ENCODE results near the gene MYO16.
"Not testable (repeated sequence)": the region's sequence is repeated elsewhere in the genome, so short reads cannot be mapped to it uniquely, and the experiment has no call there.

The MYO16 gene

DNA sequence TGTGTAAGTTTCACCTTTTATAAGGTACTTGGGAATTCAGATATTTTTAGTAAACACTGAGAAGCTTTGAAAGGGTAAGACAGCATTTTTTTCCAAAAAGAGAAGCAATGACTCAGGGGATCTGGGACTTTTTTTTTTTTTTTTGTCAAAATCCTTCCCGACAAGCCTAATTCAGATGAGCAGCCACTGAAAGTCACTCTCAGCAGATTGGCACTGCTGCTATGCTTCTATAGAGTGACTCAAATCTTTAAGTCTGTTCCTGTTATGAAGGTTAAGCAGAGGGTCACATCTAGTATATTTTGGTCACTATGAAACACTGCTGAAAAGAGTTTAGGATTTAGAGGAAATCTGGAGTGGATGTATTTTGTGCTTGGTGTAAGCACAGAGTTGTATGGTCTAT is 571.1 kb downstream of the MYO16 start:
- DNase-seq (ENCODE audit: low spot score), result no peak

DNA sequence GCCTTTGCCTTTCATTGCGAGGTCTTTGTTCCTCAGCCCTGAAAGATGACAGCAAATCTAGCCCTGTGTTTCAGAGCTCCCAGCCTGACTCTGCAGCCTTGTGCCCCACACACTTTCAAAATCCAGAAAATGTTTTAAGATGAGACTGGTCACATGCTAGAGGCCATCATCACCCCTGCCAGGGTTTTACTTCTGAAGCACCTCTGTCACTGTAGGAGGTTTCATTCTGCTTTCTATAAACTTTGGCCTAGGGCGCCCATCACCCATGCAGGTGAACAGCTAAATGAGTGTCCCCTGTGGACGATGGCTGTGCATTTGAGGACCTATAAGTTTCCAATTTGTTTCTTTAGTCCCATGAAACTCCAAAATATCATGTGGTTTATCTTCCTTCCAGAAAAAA is 574.2 kb downstream of the MYO16 start:
- no peak for DNase-seq (ENCODE audit: low spot score)

DNA sequence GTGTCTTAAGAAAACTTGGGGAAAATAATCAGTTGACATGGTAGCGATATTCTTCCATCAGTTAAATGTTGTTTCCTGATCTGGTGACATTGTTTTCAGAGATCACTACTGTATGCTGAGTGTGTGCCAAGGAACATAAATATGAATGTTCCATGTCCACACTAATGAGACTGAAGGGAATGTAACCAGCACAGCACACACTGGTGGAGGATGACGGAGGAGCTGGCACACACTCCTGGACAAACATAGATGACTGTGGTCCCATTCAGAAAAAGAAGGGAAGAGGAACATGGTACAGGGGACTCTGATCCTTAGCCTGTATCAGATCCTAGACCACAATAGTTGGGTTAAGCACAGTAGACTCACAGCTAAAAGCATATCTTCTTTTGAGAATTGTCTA is 574.8 kb downstream of the MYO16 start:
- DNase-seq (ENCODE audit: low spot score), result no peak

DNA sequence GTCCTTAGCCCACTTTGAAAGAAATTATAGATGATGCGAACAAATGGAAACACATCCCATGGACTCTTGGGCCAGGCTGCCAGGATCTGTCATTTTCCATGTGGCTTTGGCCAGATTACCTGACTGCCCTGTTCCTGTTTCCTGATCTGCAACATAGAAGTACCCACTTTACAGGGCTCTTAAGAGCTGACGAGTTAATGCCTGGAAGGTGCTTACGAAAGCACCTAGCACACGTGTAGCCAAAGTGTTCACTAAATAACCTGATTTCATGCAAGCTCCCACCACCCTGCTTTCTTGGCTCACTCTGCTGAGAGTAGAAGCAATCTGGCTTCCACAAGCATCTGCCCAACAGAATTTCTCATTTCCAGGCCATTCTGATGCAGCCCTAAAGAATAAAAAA is 575.2 kb downstream of the MYO16 start:
- DNase-seq (ENCODE audit: low spot score), result no peak

DNA sequence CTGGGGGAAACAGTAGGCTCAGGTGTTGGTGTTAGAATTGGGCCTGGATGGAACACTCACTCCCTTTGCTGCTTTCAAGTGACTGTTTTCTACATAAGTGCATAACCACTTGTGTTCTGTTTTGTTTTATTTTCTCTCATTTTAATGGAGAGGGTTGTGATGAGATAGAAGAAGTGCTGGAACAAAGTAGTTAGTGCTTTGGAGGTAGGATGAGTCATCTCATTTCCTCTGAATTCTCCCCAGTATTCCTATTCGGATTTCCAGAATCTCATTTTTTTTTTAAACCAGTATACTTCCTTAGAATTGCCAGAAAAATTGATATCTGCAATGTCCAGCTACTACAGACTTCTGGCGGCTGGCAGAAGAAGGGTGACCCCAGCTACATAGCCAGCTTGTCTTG is 575.9 kb downstream of the MYO16 start:
- DNase-seq (ENCODE audit: low spot score), result no peak

DNA sequence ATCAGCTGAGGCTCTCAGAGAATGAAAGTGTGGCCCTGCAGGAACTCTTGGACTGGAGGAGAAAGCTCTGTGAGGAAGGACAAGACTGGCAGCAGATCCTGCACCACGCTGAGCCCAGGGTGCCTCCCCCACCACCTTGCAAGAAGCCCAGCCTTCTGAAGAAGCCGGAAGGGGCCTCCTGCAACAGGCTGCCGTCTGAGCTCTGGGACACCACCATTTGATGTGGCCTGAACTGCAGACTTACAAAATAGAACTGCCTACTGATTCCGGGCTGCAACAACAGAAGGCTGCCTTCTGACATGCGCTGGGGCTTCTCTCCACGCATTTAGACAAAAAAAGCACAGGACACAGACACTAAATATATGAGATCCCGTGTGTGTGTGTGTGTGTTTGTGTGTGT is 577.2 kb downstream of the MYO16 start:
- DNase-seq (ENCODE audit: low spot score), result no peak

DNA sequence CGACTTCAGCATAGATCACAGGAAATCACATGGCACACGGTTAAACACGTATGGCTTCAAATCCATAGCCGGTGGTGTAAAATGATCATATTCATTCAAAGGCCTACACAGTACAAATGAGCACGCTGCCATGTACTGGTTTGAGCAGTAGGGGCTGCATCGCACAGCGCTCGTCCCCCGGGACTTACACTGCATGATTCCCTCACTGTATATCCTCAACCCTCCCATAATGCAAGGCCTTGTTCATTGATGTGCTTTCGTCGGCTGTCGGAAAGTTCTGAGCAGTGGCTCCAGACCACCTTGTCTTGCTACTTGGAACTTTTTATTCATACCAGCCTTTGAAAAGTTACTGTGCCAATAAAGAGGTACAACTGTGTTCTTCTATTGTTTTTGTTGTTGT is 578.2 kb downstream of the MYO16 start:
- no peak for DNase-seq (ENCODE audit: low spot score)

DNA sequence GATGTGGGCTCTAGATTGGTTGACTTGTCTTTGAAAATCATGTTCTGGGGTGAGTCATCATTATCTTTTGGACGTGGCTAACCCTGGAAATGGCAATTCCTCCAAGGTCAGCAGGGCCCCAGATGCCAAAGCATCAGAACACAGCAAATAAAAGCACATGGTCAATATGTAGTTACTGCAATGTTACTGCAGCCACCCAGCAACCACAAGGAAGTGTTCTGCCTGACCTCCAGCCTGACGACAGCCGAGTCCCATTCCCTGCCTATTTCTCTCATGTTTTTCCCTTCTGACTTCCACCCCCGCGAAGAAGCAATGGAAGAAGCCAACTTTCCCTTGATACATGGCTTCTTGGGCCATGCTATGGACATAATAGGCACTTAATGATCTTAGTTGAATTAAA is 579.1 kb downstream of the MYO16 start:
- no peak for DNase-seq (ENCODE audit: low spot score)

DNA sequence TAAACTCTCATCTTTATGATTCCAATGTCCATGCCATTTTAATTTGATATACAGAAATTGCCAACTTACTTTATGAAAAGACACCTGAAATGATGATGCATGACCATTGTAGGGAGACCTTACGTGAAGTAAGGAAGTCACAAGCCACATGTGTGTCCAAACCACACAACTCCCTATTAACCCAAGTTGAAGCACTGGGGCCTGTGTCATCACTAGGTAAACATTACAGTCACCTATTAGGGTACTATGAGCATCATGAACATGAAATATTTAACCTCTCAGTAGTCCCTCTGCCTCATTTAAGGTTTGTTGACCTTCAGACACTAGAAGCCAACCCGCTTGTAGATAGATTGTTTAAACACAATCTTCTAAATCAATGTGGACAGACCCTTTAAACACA is 580.1 kb downstream of the MYO16 start:
- DNase-seq (ENCODE audit: low spot score), result no peak

DNA sequence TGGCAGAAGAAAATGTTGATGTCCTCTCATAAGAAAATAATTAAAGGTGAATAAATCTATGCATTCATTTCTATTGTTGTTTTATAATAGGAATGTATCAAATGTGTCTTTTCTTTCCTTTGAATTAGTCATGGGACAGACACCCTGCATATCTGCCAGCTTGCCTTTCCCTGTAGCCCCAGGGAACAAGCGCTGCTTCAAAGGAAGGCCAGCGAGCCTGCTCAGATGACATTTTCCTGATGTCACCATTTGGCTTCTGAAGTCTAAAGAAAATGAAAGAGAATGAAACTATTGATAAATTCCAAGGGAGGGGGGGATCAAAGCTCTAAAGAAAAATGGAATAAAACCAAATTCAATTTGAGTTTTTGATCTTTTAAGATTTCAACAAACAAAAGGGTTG is 582.2 kb downstream of the MYO16 start:
- DNase-seq (ENCODE audit: low spot score), result no peak

DNA sequence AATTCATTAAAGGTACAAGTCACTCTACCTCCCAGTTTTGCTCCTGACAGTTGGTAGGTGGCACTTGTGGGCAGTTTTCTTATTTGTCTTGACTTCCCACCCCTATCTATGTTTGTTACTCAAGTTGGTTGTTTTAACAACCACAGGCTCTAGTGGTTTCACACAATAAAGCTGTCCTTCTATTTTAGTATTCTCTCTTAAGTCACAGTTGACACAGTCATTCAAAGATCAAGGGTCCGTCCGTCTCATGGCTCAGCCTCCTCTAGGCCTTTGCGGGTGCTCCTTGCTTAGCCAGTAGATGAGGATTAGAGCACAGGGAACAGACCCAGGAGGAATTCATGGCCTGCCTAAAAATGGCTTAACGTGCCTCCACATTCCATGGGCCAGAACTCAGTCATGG is 583.2 kb downstream of the MYO16 start:
- DNase-seq (ENCODE audit: low spot score), result no peak

DNA sequence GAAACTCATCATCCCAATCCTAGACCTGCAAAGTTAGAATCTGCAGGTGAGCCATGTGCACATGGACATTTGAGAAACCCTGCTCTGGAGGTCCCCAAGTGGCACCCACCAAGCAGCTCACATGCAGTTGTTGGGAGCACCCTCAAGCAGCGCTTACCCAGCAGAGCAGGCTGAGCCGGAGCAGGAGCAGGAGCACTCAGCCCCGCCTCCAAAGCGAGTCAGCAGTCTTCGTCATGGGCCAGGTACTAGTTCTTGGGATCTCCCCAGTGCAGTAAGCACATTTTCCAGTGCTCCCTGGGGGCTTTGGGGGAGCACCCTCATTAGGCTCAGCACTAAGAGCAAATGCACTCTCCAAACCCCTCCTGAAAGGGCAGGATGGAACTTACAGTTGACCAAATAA is 584.3 kb downstream of the MYO16 start:
- no peak for DNase-seq (ENCODE audit: low spot score)

DNA sequence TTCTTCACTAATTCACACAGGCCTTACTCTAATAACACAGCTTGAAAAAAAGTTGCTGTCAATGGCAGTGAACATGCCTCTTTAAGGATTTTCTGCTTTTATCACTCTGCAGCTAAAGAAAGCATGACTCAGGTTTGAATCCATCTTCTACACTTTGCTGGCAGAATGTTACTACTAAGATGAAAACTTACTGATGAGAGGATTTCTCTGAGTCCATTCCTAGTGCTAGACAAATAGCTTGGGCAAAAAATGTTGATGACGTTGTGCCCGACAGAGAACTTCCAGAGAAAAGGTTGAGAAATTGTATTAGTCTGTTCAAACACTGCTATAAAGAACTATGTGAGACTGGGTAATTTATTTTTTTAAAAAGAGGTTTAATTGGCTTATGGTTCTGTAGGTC is 585.0 kb downstream of the MYO16 start:
- no peak for DNase-seq (ENCODE audit: low spot score)

DNA sequence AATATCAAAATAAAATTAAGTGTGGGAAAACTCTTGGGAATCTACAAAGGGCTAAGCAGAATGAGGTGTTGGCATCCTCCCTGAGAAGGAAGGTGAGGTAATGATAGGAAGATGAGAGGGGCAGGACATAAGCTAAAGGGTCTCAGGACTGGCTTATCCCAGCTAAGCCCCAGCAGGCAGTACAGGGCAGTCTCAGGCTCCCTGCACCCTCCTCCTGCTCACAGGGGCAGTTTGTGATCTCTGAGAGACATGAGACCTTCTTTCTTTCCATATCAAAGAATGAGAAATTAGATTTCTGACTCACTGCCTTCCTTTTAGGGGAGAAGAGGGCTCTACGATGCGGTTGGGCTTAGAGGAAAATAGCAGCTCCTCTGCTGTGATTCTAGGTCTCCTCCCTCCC is 586.0 kb downstream of the MYO16 start:
- no peak for DNase-seq (ENCODE audit: low spot score)

DNA sequence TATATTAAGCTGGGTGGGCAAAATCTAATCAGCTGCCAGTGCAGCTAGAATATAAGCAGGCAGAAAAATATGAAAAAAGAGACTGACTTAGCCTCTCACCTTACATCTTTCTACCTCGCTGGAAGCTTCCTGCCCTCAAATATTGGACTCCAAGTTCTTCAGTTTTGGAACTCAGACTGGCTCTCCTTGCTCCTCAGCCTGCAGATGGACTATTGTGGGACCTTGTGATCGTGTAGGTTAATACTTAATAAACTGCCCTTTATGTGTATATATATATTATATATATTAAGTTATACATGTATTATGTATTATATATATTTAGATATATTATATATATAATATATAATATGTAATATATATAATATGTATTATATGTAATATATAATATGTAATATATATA is 588.1 kb downstream of the MYO16 start:
- not testable (repeated sequence) for DNase-seq (ENCODE audit: low spot score)

DNA sequence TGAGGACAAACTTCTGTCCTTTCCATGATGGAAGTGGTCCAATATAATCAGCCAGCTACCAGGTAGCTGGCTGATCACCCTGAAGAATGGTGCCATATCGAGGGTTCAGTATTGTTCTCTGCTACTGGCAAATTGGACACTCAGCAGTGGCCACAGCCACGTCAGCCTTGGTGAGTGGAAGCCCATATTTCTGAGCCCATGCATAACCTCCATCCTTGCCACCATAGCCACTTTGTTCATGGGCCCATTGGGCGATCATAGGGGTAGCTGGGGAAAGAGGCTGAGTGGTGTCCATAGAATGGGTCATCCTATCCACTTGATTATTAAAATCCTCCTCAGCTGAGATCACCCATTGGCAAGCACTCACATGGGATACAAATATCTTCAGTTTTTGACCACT is 591.2 kb downstream of the MYO16 start:
- no peak for DNase-seq (ENCODE audit: low spot score)

DNA sequence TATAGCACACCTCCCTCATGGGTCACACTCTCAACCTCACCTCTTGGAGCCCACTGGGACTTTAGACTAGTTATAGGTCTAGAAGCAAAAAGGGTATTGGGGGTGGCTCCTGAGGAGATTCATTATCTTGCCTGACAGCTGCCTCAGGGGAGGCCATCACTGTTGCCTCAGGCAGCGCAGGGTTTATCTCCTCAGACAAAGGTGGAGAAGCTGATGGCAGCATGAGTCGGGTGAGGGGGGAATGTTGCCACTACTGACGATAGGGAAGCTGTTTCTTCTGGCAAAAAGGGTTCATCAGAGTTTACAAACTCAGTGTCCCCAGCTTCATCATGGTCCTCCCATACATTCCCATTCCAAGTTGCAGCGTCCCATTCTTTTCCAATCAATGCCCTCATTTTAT is 594.6 kb downstream of the MYO16 start:
- DNase-seq (ENCODE audit: low spot score), result no peak

DNA sequence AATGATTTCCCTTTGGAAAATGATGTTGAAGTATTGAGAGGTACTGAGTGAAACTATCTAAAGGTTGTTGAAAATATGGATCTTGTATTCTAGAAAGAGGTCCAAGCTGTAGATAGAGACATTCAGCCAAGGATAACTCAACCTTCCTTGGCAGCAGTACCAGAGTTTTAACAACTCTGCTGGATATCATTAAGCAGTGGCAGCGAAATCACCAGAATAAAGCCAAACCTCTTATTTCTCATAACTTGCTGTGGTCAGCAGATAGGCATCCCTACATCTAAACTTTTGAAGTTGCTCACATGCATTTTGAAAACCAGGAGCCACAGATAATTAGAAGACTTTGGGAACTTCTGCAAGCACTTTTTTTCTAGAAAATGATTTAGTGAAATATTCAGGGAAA is 597.2 kb downstream of the MYO16 start:
- no peak for DNase-seq (ENCODE audit: low spot score)

DNA sequence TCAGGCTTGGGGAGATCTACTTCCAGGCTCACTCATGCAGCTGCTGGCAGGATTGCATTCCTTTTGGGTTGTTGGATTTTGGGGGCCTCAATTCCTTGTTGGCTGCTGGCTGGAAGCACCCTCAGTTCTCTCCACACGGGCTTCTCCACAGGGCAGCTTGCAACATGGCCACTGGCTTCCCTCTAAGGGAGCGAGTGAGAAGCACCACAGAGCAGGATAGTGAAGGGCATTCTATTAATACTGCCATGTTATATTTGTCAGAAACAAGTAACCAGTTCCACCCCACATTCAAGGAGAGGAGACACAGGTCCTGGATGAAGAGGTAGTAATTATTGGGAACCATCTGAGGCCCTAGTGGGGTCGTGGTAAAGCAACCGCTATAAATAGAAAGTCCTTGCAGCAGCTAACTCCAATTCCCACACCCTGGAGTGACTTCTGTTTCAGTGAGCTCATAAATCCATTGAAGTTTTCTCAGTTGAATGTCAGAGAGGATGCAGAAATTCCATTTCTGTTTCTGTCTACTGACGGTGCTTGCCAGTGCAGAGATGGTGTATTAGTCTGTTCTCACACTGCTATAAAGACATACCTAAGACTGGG is 598.0 kb downstream of the MYO16 start:
- DNase-seq (ENCODE audit: low spot score), result no peak

DNA sequence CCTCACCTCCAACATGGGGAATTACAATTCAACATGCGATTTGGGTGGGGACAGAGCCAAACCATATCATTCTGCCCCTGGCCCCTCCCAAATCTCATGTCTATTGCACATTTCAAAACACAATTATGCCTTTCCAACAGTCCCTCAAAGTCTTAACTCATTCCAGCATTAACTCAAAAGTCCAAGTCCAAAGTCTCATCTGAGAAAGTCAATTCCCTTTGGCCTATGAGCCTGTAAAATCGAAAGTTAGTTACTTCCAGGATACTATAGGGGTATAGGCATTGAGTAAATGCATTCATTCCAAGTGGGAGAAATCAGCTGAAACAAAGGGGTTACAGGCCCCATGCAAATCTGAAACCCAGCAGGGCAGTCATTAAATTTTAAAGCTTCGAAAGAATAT is 598.8 kb downstream of the MYO16 start:
- DNase-seq (ENCODE audit: low spot score), result no peak

DNA sequence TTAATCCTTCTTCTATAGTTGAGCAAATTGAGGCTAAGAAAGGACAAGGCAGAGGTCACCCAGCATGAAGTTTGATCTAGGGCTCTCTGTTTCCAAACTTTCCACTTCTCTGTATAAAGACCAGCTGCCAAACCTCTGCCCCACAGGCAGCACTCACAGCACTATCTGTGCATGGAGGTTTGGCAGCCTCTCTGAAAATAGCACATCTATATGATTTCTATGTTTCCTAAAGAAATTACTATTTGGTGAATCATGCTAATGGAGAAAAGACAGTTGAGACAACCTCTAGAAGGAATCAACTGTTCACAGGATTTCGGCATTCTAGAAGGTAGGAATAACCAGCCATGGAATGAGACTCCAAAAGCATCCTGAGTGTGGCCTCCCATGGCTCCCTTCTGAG is 602.5 kb downstream of the MYO16 start:
- no peak for DNase-seq (ENCODE audit: low spot score)

DNA sequence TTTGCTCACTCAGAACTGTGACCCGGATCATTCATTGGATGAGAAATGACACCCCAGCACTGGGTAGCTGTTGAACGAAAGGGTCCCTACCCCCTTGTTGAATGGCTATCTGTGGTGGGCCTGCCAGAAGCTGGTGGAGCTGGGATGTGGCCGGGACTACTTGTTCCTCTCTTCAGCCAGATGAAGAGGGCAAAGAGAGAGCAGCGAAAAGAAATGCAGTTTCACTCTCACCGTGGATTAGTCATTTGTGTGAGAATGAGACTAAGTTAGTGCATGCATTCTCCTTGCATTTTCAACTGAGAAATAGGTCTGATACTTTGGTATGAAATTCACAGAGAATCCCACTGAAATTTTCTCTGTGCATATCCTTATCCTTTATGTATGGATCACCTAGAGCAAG is 603.9 kb downstream of the MYO16 start:
- no peak for DNase-seq (ENCODE audit: low spot score)

DNA sequence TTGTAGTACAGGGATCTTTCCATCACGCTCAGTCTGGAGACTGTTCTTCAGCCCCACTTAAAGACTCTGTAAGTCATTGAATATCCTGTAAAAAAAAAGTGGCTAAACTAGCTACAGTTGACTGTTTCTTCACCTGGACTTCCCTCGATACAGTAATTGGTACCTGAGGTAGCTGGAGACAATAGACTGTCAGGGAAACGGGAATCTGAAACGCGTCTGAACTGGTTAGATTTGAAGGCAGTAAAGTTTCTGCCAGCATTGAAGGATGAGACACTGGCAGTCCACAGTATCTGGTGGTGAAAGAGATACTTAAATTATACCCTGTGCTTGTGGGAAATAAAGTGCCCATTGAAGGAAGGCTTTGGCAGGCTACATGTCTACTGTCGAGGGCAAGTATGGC is 606.5 kb downstream of the MYO16 start:
- DNase-seq (ENCODE audit: low spot score), result no peak

DNA sequence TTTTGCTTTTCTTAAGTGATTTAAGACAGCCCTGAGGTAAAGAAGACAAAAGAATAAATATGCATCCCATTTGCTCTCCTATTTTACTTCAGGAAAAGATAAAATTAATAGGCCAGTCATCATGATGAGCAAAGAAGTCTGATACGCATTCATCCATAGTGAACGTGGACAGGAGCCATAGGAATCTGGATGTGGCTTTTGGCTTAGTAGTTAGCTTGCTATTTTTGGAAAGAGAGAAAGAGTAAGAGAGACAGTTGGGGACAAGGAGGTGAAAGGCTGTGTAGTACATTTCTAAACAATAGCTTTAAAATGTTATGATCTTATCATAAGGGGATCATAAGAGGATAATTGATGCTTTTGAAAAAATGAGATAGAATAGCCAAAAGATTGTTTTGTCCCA is 611.7 kb downstream of the MYO16 start:
- no peak for DNase-seq (ENCODE audit: low spot score)

DNA sequence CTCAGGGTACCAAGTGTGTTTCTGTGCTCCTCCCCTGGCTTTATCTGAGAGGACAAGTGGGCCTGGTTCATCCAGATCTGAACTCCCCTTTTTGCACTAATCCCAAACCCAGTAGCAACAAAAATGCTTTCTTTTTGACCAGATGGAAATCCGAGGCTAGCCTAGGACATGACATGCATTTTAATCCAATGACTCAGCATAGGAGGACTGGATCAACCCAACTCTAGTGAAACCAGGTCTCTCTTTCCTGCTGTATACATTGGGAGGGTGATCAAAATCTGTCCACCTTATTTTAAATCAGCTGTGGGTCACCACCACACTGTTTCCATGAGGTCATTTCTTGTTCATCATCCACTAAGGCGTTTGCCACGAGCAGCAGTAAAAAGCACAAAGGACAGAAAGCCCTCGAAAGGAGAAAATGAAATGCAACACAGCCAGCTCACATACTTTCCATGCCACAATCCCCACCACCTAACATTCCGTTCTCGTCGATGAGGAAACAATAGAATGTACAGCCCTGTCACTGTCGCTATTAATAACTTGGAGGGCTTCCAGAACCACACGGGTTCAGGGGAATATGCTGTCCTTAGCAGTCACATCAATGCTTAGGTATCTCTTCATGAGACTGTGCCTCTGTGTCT is 614.0 kb downstream of the MYO16 start:
- DNase-seq (ENCODE audit: low spot score), result no peak
